Dedifferentiated amniotic fluid mesenchymal stem cell (primary cell): Measurements from ENCODE around the gene PRR4.

Experiments used
- DNase-seq: peaks from one replicate; pipeline ENCODE4 v3.0.0-alpha.2; 2016; ENCODE audit errors: extremely low spot score

The PRR4 gene

DNA sequence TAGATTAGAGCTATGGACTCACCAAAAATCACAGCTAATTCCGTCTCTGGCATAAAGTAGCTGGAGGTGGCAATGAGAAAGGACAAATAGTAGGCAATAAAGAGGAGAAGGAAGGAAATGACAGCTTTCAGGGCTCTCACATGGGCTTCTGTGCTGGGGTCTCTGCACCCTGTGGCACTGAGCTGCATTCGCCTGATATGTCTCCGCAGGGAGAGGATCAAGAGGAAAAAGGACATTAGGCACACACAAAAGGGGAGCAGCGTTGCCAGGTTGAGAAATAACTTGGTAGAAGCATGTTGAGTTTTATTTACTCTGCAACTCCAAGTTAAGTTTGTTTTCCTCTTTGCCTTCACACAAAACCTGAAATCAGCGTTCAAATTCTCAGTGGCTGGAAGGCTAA, 47.5 kb downstream of the PRR4 start:
- no peak for DNase-seq
